Chondrocyte (in vitro differentiated cells): ENCODE data around the gene SNAPC2. TPM values are rescaled to one million over a fixed set of nuclear protein-coding genes. Genes with fewer than 3 reads are reported as not detected.

Experiments used
- DNase-seq: peaks from one replicate; pipeline ENCODE4 v3.0.0; 2021; ENCODE audit warnings: mixed read lengths, low spot score
- H3K27ac Mint-ChIP-seq: one replicate; pipeline ENCODE4 v1.8.0; 2021; ENCODE audit warnings: mild to moderate bottlenecking, moderate library complexity, mixed read lengths; ENCODE audit not compliant: unreplicated experiment
- H3K27me3 Mint-ChIP-seq: 2 replicates; pipeline ENCODE4 v1.8.0; 2021; ENCODE audit warnings: low read depth, mixed read lengths
- H3K36me3 Mint-ChIP-seq: 2 replicates; pipeline ENCODE4 v1.8.0; 2021; ENCODE audit warnings: low read depth, mixed read lengths
- H3K4me1 Mint-ChIP-seq: 2 replicates; pipeline ENCODE4 v1.8.0; 2021; ENCODE audit warnings: low read depth, mild to moderate bottlenecking, mixed read lengths
- H3K4me3 Mint-ChIP-seq: one replicate; pipeline ENCODE4 v1.8.0; 2021; ENCODE audit warnings: mild to moderate bottlenecking, moderate library complexity, mixed read lengths; ENCODE audit not compliant: unreplicated experiment
- H3K9me3 Mint-ChIP-seq: 2 replicates; pipeline ENCODE4 v1.8.0; 2021; ENCODE audit warnings: low read depth, mixed read lengths
- total RNA-seq: library from RNA; stranded (reverse); gene quantifications from 3 replicates; pipeline ENCODE4 v1.2.1, GENCODE V29; 2021
- TF ChIP-seq, protein P1 (sequence below): fragments of 200-600 bp; sonication (generic); IDR thresholded peaks from 2 replicates; pipeline ENCODE4 v1.5.0; 2021; ENCODE audit warnings: antibody characterized with exemption, mild to moderate bottlenecking, moderate library complexity

SNAPC2 gene
- total RNA-seq, 1 donor from 2014 or later: 27.9 TPM

DNA sequence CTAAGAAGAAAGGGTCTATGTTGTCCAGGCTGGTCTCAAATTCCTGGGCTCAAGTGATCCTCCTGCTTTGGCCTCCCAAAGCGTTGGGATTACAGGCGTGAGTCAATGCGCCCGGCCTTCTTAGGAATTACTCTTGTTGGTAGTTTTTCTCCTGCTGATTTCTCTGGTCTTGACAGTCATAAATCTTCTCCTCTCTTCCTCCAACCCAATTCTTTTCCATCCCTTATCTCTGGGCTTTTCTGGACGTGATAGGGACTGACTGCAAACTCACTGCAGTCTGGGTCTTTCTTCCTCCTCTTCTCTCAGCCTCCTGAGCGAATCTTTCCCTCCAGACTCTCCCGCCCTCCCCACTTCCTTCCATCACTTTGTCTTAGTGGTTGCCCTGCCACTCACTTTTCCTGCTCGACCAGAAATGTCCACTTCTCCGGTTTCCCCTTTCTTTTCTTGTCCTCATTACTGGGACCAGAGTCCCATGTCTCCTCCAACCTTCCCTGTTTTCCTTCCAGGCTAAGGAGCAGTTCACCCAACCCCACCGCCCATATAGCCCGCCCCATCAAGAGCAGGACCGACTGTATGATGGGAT, 45.2 kb downstream of the SNAPC2 start:
- Mint-ChIP-seq H3K27ac (no peak overlapping the region), H3K36me3 (peaks cover 19% of the 10 kb centered on the region), H3K4me3 (no peak overlapping the region), H3K4me1 (no peaks in the 10 kb centered on the region), H3K27me3 (no peaks in the 10 kb centered on the region), H3K9me3 (no peaks in the 10 kb centered on the region)
- no peak for DNase-seq
- TF ChIP-seq, protein P1, sequence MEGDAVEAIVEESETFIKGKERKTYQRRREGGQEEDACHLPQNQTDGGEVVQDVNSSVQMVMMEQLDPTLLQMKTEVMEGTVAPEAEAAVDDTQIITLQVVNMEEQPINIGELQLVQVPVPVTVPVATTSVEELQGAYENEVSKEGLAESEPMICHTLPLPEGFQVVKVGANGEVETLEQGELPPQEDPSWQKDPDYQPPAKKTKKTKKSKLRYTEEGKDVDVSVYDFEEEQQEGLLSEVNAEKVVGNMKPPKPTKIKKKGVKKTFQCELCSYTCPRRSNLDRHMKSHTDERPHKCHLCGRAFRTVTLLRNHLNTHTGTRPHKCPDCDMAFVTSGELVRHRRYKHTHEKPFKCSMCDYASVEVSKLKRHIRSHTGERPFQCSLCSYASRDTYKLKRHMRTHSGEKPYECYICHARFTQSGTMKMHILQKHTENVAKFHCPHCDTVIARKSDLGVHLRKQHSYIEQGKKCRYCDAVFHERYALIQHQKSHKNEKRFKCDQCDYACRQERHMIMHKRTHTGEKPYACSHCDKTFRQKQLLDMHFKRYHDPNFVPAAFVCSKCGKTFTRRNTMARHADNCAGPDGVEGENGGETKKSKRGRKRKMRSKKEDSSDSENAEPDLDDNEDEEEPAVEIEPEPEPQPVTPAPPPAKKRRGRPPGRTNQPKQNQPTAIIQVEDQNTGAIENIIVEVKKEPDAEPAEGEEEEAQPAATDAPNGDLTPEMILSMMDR: no peak

DNA sequence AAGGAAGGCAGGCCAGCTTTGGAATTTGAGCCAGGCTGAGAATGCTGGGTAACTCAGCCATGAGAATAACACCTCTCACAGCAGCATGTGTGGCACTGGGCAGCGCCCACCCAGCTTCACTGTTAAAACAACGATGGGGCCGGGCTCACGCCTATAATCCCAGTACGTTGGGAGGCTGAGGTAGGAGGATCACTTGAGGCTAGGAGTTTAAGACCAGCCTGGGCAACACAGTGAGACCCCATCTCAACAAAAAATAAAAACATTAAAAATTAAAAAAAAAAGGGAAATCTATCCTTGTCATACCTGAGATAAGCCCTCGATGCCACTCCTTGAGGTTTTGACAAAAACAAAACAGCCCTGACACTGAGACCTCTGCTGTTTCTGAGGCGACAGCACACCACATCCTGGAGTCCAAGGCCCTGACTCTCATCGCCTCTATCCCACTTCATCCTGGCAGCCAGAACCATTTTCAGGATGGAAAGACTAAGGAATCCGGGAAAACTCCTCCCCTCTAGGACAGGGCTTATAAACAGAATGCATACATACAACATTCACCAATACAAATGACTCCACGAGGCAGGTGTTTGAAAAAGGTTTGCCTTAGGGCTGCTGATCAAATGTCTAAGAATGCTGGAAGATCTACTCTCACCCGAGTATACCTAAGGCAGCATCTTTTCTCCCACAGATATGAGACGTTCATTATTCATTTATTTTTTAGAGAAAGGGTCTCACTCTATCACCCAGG, 46.0 kb downstream of the SNAPC2 start:
- Mint-ChIP-seq H3K36me3 (peaks cover 19% of the 10 kb centered on the region), H3K27ac (no peak overlapping the region), H3K27me3 (no peaks in the 10 kb centered on the region), H3K4me3 (no peak overlapping the region), H3K9me3 (no peaks in the 10 kb centered on the region), H3K4me1 (no peaks in the 10 kb centered on the region)
- TF ChIP-seq, protein P1: no peak
- DNase-seq: no peak

DNA sequence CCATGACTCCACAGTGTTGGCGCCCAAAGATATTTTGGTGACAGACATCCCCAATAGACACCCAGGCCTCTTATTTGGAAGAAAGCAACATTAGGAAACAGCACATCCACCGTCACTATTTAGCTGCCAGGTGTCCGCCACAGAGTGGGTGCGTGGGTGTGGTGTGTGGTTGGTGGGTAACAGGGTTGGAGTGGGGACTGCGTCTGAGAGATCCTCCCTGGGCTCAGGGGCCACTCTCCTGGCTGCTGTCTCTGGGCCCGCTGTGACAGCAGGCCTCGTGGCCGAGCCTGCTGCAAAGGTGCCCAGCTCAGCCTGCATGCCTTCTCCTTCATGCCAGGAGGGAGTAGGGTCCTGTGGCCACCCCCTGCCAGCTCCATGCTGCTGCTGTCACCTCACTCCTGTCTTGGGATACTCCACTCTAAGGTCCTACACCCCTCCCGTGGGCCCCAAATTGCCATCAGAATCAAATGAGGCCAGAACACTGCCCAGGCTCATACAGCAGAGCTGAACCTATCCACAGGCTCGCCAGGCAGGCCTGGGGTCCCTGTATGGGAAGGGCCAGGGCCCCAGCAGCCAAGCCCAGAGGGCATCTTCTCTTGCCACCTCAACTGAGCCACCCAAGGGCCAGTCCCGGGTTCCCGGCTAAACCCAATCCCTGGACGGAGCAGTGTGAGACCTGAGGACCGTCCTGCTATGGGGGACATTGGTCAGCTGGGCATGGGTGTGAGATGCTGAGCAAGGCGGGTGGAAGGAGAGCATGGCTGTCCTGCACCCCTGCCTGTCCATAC, 48.1 kb downstream of the SNAPC2 start:
- Mint-ChIP-seq H3K9me3 (no peaks in the 10 kb centered on the region), H3K4me1 (no peaks in the 10 kb centered on the region), H3K36me3 (peaks cover 15% of the 10 kb centered on the region), H3K27me3 (no peaks in the 10 kb centered on the region), H3K27ac (no peak overlapping the region), H3K4me3 (no peak overlapping the region)
- DNase-seq: no peak
- TF ChIP-seq, protein P1: no peak

DNA sequence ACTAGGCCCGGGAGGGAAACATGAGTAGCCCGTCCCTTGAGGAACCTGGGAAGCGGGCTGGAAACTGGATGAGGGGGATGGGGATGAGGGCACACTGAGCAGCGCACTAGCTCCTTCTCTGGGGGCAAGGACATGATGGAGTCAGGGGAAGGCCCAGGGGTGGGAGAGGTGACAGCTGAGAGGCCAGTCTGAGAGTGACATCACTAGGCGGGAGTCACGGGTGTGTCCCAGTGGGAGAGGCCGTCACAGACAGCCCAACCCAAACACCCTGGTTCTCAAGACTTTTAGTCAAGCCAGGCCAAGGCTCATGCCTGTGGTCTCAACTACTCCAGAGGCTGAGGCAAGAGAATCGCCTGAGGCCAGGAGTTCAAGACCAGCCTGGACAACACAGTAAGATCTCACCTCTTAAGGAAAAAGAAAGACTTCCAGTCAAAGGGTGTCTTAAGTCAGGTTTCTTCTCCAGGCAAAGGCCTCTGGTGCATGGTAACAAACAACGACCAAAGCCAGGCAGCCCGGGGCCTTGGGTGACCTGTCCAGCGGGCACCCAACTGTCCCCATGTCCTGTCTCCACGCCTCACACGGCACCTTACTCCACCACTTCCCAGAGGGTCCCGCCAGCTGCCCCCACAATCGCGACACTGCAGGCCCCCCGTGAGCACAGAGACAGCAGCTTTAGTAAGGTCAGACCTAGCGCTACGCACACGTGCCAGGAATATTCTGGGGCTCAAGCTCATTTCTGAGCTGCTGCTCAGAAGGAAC, 48.8 kb downstream of the SNAPC2 start:
- Mint-ChIP-seq H3K9me3 (no peaks in the 10 kb centered on the region), H3K27me3 (no peaks in the 10 kb centered on the region), H3K36me3 (peaks cover 19% of the 10 kb centered on the region), H3K4me1 (no peaks in the 10 kb centered on the region), H3K27ac (no peak overlapping the region), H3K4me3 (no peak overlapping the region)
- TF ChIP-seq, protein P1: no peak
- no peak for DNase-seq

DNA sequence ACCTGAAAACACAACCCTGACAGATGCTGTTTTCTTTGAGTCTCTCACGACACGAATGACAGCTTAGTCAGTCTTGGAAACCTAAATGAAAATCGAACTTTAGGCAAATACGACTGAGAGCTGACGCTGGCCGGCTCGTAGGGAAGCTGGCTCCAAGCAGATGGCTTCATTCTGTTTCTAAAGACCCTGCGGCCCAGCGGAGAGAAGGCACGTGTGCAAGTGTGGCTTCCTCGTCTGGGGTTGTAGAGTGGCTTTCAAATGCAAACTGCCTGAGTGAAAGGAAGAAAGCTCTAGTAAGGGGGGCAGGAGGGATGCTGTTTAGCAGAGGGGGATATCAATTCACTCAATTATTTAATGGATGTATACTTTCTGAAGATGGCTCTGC, 49.4 kb downstream of the SNAPC2 start:
- no peaks in the 10 kb centered on the region for H3K27me3 Mint-ChIP-seq
- H3K4me3 Mint-ChIP-seq: no peak overlapping the region
- DNase-seq: no peak
- no peak overlapping the region for H3K27ac Mint-ChIP-seq
- TF ChIP-seq, protein P1: no peak
- no peaks in the 10 kb centered on the region for H3K4me1 Mint-ChIP-seq
- H3K9me3 Mint-ChIP-seq: no peaks in the 10 kb centered on the region
- peaks cover 21% of the 10 kb centered on the region for H3K36me3 Mint-ChIP-seq
